HUES48 (cell line): ENCODE measurements around the gene NCL.
A peak's percentile ranks its signal among the peaks of the same experiment; 100 is the strongest.
"Not testable (repeated sequence)": the region's sequence is repeated elsewhere in the genome, so short reads cannot be mapped to it uniquely, and the experiment has no call there.

Source experiments
- H3K27ac ChIP-seq: one replicate; pipeline ENCODE4 v1.7.0; 2013; ENCODE audit warnings: low read depth, low read length, inconsistent platforms
- H3K27me3 ChIP-seq: 2 replicates; pipeline ENCODE4 v1.6.1; 2013; ENCODE audit warnings: mild to moderate bottlenecking, low read length; ENCODE audit not compliant: control insufficient read depth, insufficient read depth
- H3K36me3 ChIP-seq: 2 replicates; pipeline ENCODE4 v1.6.1; 2013; ENCODE audit warnings: low read length; ENCODE audit not compliant: control insufficient read depth, insufficient read depth
- H3K4me1 ChIP-seq: 2 replicates; pipeline ENCODE4 v1.6.1; 2013; ENCODE audit warnings: mild to moderate bottlenecking, low read length; ENCODE audit not compliant: control insufficient read depth, insufficient read depth
- H3K4me3 ChIP-seq: 2 replicates; pipeline ENCODE4 v1.5.1; 2013; ENCODE audit warnings: mild to moderate bottlenecking, low read depth, low read length
- H3K9ac ChIP-seq: 2 replicates; pipeline ENCODE4 v1.6.1; 2013; ENCODE audit warnings: mild to moderate bottlenecking, low read depth, low read length, moderate library complexity
- H3K9me3 ChIP-seq: 2 replicates; pipeline ENCODE4 v1.6.1; 2013; ENCODE audit warnings: low read length; ENCODE audit not compliant: control insufficient read depth, insufficient read depth

The NCL gene

GRCh38 chr2:231467613-231468530 is 3.6 kb upstream of the NCL start:
- Histone ChIP-seq H3K27me3 (no peaks in the 10 kb centered on the region), H3K27ac (no peak overlapping the region), H3K4me3 (no peak overlapping the region), H3K9me3 (no peaks in the 10 kb centered on the region), H3K36me3 (peaks cover 7% of the 10 kb centered on the region), H3K4me1 (no peaks in the 10 kb centered on the region), H3K9ac (no peak overlapping the region)

- H3K9ac ChIP-seq: no peak overlapping the region
- no peaks in the 10 kb centered on the region for H3K9me3 ChIP-seq
- H3K36me3 ChIP-seq: peaks cover 15% of the 10 kb centered on the region
- no peak overlapping the region for H3K4me3 ChIP-seq
- no peaks in the 10 kb centered on the region for H3K27me3 ChIP-seq
- peaks cover 6% of the 10 kb centered on the region; the same call in 1 of the 2 replicates for H3K4me1 ChIP-seq
- no peak overlapping the region for H3K27ac ChIP-seq
Observed at GRCh38 chr2:231467016-231467545, 2.8 kb upstream of the NCL start.

- Histone ChIP-seq H3K4me3 (peak overlapping the region; percentile 98), H3K4me1 (peaks cover 12% of the 10 kb centered on the region), H3K27me3 (no peaks in the 10 kb centered on the region), H3K27ac (peak overlapping the region; percentile 99), H3K9me3 (no peaks in the 10 kb centered on the region), H3K36me3 (peaks cover 37% of the 10 kb centered on the region), H3K9ac (peak overlapping the region; percentile 100)
Observed at GRCh38 chr2:231464576-231465540, 574 bp upstream of the NCL start.

- no peaks in the 10 kb centered on the region for H3K9me3 ChIP-seq
- H3K27ac ChIP-seq: no peak overlapping the region
- H3K4me1 ChIP-seq: peaks cover 12% of the 10 kb centered on the region
- H3K27me3 ChIP-seq: no peaks in the 10 kb centered on the region
- peak overlapping the region; percentile 98 for H3K4me3 ChIP-seq
- peaks cover 56% of the 10 kb centered on the region for H3K36me3 ChIP-seq
- peak overlapping the region; percentile 100 for H3K9ac ChIP-seq
Observed at GRCh38 chr2:231462729-231463465, 1.4 kb downstream of the NCL start.

GRCh38 chr2:231461516-231461971 is 2.7 kb downstream of the NCL start:
- peaks cover 70% of the 10 kb centered on the region for H3K36me3 ChIP-seq
- H3K4me3 ChIP-seq: 0 out of 2 replicates have a peak overlapping the region, but pooled peaks have one; percentile 98
- H3K9me3 ChIP-seq: no peaks in the 10 kb centered on the region
- no peak overlapping the region for H3K27ac ChIP-seq
- H3K4me1 ChIP-seq: peaks cover 12% of the 10 kb centered on the region
- H3K27me3 ChIP-seq: no peaks in the 10 kb centered on the region
- H3K9ac ChIP-seq: no peak overlapping the region

GRCh38 chr2:231460841-231461240 is 3.4 kb downstream of the NCL start:
- H3K4me3 ChIP-seq, H3K27me3 ChIP-seq, H3K9ac ChIP-seq, H3K9me3 ChIP-seq, H3K27ac ChIP-seq: not testable (repeated sequence)
- peaks cover 12% of the 10 kb centered on the region for H3K4me1 ChIP-seq
- peaks cover 77% of the 10 kb centered on the region for H3K36me3 ChIP-seq

- no peak overlapping the region for H3K4me3 ChIP-seq
Observed at GRCh38 chr2:231460073-231460835, 4.0 kb downstream of the NCL start.

GRCh38 chr2:231458368-231458767 is 5.9 kb downstream of the NCL start:
- no peaks in the 10 kb centered on the region for H3K9me3 ChIP-seq
- H3K36me3 ChIP-seq: peaks cover 100% of the 10 kb centered on the region
- peaks cover 12% of the 10 kb centered on the region for H3K4me1 ChIP-seq
- H3K4me3 ChIP-seq: no peak overlapping the region
- H3K9ac ChIP-seq: no peak overlapping the region
- H3K27me3 ChIP-seq: no peaks in the 10 kb centered on the region
- peak overlapping the region; percentile 21 for H3K27ac ChIP-seq

More at GRCh38 chr2:231460073-231460835, 4.0 kb downstream of the NCL start:
- peaks cover 83% of the 10 kb centered on the region for H3K36me3 ChIP-seq
- no peak overlapping the region for H3K27ac ChIP-seq
- no peak overlapping the region for H3K9ac ChIP-seq
- no peaks in the 10 kb centered on the region for H3K9me3 ChIP-seq
- H3K27me3 ChIP-seq: no peaks in the 10 kb centered on the region
- H3K4me1 ChIP-seq: peaks cover 12% of the 10 kb centered on the region

- Histone ChIP-seq H3K27ac (peak overlapping the region; percentile 40), H3K9me3 (no peaks in the 10 kb centered on the region), H3K9ac (no peak overlapping the region), H3K4me3 (no peak overlapping the region), H3K36me3 (peaks cover 90% of the 10 kb centered on the region), H3K27me3 (no peaks in the 10 kb centered on the region), H3K4me1 (peaks cover 6% of the 10 kb centered on the region; the same call in 1 of the 2 replicates)
Observed at GRCh38 chr2:231457101-231457500, 7.2 kb downstream of the NCL start.
